HepG2 (cell line): ENCODE data around the gene RASL10A. TPM values are rescaled to one million over a fixed set of nuclear protein-coding genes. Genes with fewer than 3 reads are reported as not detected.

Experiments
- CTCF ChIP-seq: sonication (generic); formaldehyde crosslinking; IDR thresholded peaks from 2 replicates; pipeline ENCODE4 v1.5.0; 2020; ENCODE audit warnings: mild to moderate bottlenecking, missing genetic modification reagents, moderate library complexity
- DPF2 ChIP-seq: sonication (generic); formaldehyde crosslinking; IDR thresholded peaks from 2 replicates; pipeline ENCODE4 v1.4.0; 2020; ENCODE audit warnings: mild to moderate bottlenecking, low read depth, missing genetic modification reagents, borderline replicate concordance
- DR1 ChIP-seq: sonication (generic); formaldehyde crosslinking; IDR thresholded peaks from 2 replicates; pipeline ENCODE4 v1.8.0; 2021; ENCODE audit warnings: mild to moderate bottlenecking, missing genetic modification reagents, inconsistent platforms
- GATAD1 ChIP-seq: IDR thresholded peaks from 2 replicates; pipeline ENCODE4 v1.6.1; 2016; ENCODE audit warnings: missing genetic modification reagents, missing compliant biosample characterization
- MAZ ChIP-seq, 2 experiments: sonication (generic) in 1 of 2; formaldehyde crosslinking in 1 of 2; IDR thresholded peaks; 2 replicates each; pipeline versions ENCODE4 v1.5.0 to v1.6.1; 2012 to 2020; ENCODE audit warnings: low read depth in 2 of 2, mild to moderate bottlenecking in 2 of 2, borderline replicate concordance in 1 of 2, improper control_type of control experiment in 1 of 2, low read length in 1 of 2, missing genetic modification reagents in 1 of 2, moderate library complexity in 1 of 2
- MLX ChIP-seq: IDR thresholded peaks from 2 replicates; pipeline ENCODE4 v1.6.1; 2016
- MXD4 ChIP-seq: IDR thresholded peaks from 2 replicates; pipeline ENCODE4 v1.6.1; 2016; ENCODE audit warnings: mild to moderate bottlenecking, missing biosample characterization, missing genetic modification reagents
- NR2F6 ChIP-seq, 2 experiments: IDR thresholded peaks; 2 replicates each; pipeline ENCODE4 v1.6.1; 2016; ENCODE audit warnings: antibody characterized with exemption in 1 of 2, mild to moderate bottlenecking in 1 of 2
- POLR2AphosphoS5 ChIP-seq: IDR thresholded peaks from 2 replicates; pipeline ENCODE4 v1.6.1; 2012; ENCODE audit warnings: low read depth, low read length
- RFX5 ChIP-seq: IDR thresholded peaks from 2 replicates; pipeline ENCODE4 v1.6.1; 2011; ENCODE audit warnings: low read depth, low read length, improper control_type of control experiment
- TAF15 ChIP-seq: fragments of 200-400 bp; formaldehyde crosslinking; IDR thresholded peaks from one replicate; pipeline ENCODE4 v1.6.1; 2018; ENCODE audit warnings: mild to moderate bottlenecking, low read depth, low read length; ENCODE audit not compliant: poor library complexity, severe bottlenecking
- ZNF142 ChIP-seq: sonication (generic); formaldehyde crosslinking; IDR thresholded peaks from 2 replicates; pipeline ENCODE4 v1.4.0; 2020; ENCODE audit warnings: missing genetic modification reagents
- ZNF17 ChIP-seq: sonication (generic); formaldehyde crosslinking; IDR thresholded peaks from 2 replicates; pipeline ENCODE4 v1.5.0; 2020; ENCODE audit warnings: mild to moderate bottlenecking, missing genetic modification reagents
- ZNF703 ChIP-seq: sonication (generic); formaldehyde crosslinking; IDR thresholded peaks from 2 replicates; pipeline ENCODE4 v1.5.1; 2020; ENCODE audit warnings: missing genetic modification reagents, mild to moderate bottlenecking, moderate library complexity, borderline replicate concordance
- ZNF777 ChIP-seq: sonication (generic); formaldehyde crosslinking; IDR thresholded peaks from 2 replicates; pipeline ENCODE4 v1.4.0; 2020; ENCODE audit warnings: missing genetic modification reagents
- ZNF792 ChIP-seq: IDR thresholded peaks from 2 replicates; pipeline ENCODE4 v1.6.1; 2016
- ZNF879 ChIP-seq: sonication (generic); formaldehyde crosslinking; IDR thresholded peaks from 2 replicates; pipeline ENCODE4 v1.8.1; 2023; ENCODE audit warnings: missing genetic modification reagents
- polyA plus RNA-seq, 8 experiments: library from polyadenylated mRNA; depleted of rRNA in 3 of 8; stranded (reverse) in 7 of 8; unstranded in 1 of 8; fragments of >200 nt; fragmentation: Illumina TruSeq in 4 of 8; extraction: Trizol in 4 of 8; gene quantifications; 2 replicates each; pipeline versions ENCODE4 v1.2.1 to v1.2.3, GENCODE V29; 2011 to 2016; ENCODE audit warnings: low read depth in 4 of 8, missing spikeins in 1 of 8, mixed read lengths in 1 of 8; ENCODE audit not compliant: insufficient read depth in 1 of 8
- total RNA-seq, 5 experiments: library from RNA; depleted of rRNA; stranded (reverse); fragments of >200 nt; fragmentation: Illumina TruSeq; extraction: Trizol; gene quantifications; 2 replicates each; pipeline ENCODE4 v1.2.3, GENCODE V29; 2016; ENCODE audit warnings: low read depth in 1 of 5
- TF ChIP-seq, protein P1 (sequence below): sonication (generic); formaldehyde crosslinking; conservative IDR thresholded peaks from 2 replicates; pipeline ENCODE4 v1.8.0; 2022; ENCODE audit warnings: missing genetic modification reagents

Gene RASL10A
- total and polyA plus RNA-seq, 2 of the 13 experiments (the other 11 are each of a cell fraction or from before 2014, with no cell fraction given), result 0.05 to 0.22 TPM

- TF ChIP-seq CTCF (CRISPR knock-in tag), result 0 out of 2 replicates have a peak, but pooled peaks have one; percentile 15
- TF ChIP-seq MLX (CRISPR knock-in tag), result peak; percentile 13; the same call in 1 of the 2 replicates
- no peak; the same call in 1 of the 2 replicates for TF ChIP-seq MXD4 (CRISPR knock-in tag)
- no peak for TF ChIP-seq TAF15
- TF ChIP-seq ZNF879 (CRISPR knock-in tag), result no peak
- TF ChIP-seq ZNF792 (CRISPR knock-in tag), result peak; percentile 34; the same call in 1 of the 2 replicates
- peak; percentile 74 for TF ChIP-seq GATAD1 (CRISPR knock-in tag)
- TF ChIP-seq DPF2 (CRISPR knock-in tag), result no peak
- TF ChIP-seq ZNF142 (CRISPR knock-in tag), result 0 out of 2 replicates have a peak, but pooled peaks have one; percentile 22
- TF ChIP-seq MAZ (IDR thresholded peaks at IDR 0.05; ENCODE audit: borderline replicate concordance, low read depth, low read length), result no peak
- peak; percentile 61 for TF ChIP-seq MAZ (CRISPR knock-in tag; IDR thresholded peaks at IDR 0.05; ENCODE audit: low read depth)
- peak; percentile 90 for TF ChIP-seq POLR2AphosphoS5
- TF ChIP-seq ZNF777 (CRISPR knock-in tag), result peak; percentile 15; the same call in 1 of the 2 replicates
- peak; percentile 75 for TF ChIP-seq NR2F6 (IDR thresholded peaks at IDR 0.05)
- 0 out of 2 replicates have a peak, but pooled peaks have one; percentile 32 for TF ChIP-seq NR2F6 (CRISPR knock-in tag; IDR thresholded peaks at IDR 0.05)
- TF ChIP-seq ZNF703 (CRISPR knock-in tag), result 0 out of 2 replicates have a peak, but pooled peaks have one; percentile 14
- TF ChIP-seq, protein P1, sequence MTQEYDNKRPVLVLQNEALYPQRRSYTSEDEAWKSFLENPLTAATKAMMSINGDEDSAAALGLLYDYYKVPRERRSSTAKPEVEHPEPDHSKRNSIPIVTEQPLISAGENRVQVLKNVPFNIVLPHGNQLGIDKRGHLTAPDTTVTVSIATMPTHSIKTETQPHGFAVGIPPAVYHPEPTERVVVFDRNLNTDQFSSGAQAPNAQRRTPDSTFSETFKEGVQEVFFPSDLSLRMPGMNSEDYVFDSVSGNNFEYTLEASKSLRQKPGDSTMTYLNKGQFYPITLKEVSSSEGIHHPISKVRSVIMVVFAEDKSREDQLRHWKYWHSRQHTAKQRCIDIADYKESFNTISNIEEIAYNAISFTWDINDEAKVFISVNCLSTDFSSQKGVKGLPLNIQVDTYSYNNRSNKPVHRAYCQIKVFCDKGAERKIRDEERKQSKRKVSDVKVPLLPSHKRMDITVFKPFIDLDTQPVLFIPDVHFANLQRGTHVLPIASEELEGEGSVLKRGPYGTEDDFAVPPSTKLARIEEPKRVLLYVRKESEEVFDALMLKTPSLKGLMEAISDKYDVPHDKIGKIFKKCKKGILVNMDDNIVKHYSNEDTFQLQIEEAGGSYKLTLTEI (CRISPR knock-in tag), result no peak
- TF ChIP-seq RFX5, result peak; percentile 27; the same call in 1 of the 2 replicates
- TF ChIP-seq DR1, result peak; percentile 53; the same call in 1 of the 2 replicates
- no peak for TF ChIP-seq ZNF17 (CRISPR knock-in tag)
These were observed 47.5 kb downstream of the RASL10A start, which contains the start of the genes EWSR1 and RHBDD3 (continued) for GRCh38 chr22:29267858-29268510.
